GM18867 (cell line): ENCODE measurements around the gene S100A3.
"Not testable (repeated sequence)": the region's sequence is repeated elsewhere in the genome, so short reads cannot be mapped to it uniquely, and the experiment has no call there.

Experiments used
- ATAC-seq: cut with Tn5 transposase; IDR thresholded peaks from one replicate; pipeline ENCODE4 v1.9.1; 2021; ENCODE audit warnings: mild to moderate bottlenecking, moderate library complexity; ENCODE audit not compliant: unreplicated experiment

The S100A3 gene

GRCh38 chr1:153548722-153549688, at the start of gene S100A3:
S100A3 (minus strand) TSS chr1:153549258; CDS start chr1:153548485, 773 bp downstream.
- no peak for ATAC-seq

- peak; percentile 98 for ATAC-seq
Observed at GRCh38 chr1:153598309-153599172, 49.5 kb upstream of the S100A3 start.

GRCh38 chr1:153597206-153597605, 48.1 kb upstream of the S100A3 start:
- ATAC-seq: no peak

- no peak for ATAC-seq
Observed at GRCh38 chr1:153592748-153593147, 43.7 kb upstream of the S100A3 start.

- ATAC-seq: no peak
Observed at GRCh38 chr1:153588482-153588881, 39.4 kb upstream of the S100A3 start.

DNA sequence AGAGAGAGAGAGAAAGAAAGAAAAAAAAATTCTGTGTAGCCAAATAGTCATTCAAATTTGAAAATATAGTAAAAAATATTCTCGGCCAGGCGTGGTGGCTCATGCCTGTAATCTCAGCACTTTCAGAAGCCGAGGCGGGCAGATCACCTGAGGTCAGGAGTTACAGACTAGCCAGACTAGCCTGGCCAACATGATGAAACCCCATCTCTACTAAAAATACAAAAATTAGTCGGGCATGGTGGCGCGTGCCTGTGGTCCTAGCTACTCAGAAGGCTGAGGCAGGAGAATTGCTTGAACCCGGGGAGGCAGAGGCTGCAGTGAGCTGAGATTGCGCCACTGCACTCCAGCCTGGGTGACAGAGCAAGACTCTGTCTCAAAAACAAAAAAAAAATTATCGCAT, 39.0 kb upstream of the S100A3 start:
- ATAC-seq: not testable (repeated sequence)

- ATAC-seq: no peak
Observed at GRCh38 chr1:153587314-153587713, 38.3 kb upstream of the S100A3 start.

DNA sequence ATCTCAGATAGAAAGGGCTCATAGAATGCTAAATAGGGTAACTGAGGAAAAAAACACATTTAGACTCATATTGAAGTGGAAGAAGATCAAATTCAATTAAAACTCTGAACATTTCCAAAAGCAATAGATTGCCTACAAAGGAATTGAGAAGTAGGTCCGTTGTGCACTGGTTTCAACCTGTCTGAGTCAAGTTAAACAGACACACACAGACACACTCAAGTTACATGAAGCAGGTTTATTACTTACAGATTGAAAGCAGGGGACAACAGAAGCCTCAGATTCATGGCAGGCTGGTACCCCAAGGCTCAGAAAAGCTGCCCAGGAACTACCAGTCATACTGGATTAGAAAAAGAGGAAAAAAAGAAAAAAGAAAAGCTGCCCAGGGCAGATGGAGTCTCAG, 37.3 kb upstream of the S100A3 start:
- ATAC-seq: no peak

DNA sequence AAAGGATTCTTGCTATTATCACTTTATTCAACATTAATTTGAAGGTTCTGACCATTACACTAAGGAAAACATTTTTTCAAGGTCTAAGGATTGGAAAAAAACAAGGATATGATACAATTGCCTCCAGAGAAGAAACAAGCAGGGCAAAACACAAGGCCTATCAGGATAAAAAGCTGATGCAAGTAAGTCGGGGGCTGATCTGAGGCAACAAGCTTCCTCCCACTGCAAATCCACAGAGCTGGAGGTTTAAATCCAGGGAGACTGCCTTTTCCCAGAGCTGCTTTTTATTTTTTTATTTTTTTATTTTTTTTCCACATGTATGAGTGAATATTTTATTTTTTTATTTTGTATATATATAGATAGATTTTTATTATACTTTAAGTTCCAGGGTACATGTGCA, 35.9 kb upstream of the S100A3 start:
- no peak for ATAC-seq

- ATAC-seq: no peak
Observed at GRCh38 chr1:153583976-153584375, 34.9 kb upstream of the S100A3 start.

DNA sequence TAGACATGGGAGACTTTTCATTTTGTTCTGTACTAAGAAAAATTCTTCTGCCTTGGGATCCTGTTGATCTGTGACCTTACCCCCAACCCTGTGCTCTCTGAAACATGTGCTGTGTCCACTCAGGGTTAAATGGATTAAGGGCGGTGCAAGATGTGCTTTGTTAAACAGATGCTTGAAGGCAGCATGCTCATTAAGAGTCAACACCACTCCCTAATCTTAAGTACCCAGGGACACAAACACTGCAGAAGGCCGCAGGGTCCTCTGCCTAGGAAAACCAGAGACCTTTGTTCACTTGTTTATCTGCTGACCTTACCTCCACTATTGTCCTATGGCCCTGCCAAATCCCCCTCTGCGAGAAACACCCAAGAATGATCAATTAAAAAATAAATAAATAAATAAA, 34.5 kb upstream of the S100A3 start:
- not testable (repeated sequence) for ATAC-seq

DNA sequence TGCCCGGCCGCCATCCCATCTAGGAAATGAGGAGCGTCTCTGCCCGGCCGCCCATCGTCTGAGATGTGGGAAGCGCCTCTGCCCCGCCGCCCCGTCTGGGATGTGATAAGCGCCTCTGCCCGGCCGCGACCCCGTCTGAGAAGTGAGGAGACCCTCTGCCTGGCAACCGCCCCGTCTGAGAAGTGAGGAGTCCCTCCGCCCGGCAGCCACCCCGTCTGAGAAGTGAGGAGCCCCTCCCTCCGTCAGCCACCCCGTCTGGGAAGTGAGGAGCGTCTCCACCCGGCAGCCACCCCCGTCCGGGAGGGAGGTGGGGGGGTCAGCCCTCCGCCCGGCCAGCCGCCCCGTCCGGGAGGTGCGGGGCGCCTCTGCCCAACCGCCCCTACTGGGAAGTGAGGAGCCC, 33.8 kb upstream of the S100A3 start:
- not testable (repeated sequence) for ATAC-seq

DNA sequence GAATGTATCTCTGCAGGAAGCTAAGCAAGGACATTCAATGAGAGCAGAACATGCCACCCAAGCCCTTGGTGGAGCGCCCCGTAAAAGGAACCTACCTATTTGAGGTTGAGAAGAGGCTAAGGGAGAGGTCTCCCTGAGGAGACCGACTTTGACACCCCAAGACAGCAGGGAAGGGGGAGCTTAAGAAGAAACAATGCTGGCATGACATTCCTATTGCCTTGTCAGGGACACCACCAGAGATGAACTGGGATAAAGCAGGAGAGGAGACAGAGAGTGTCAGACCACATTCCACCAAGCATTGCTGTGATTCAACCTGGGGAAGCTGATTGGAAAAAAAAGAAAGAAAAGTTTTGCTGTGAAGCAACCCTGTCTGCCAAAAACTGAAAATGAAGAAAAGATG, 29.9 kb upstream of the S100A3 start:
- no peak for ATAC-seq

- no peak for ATAC-seq
Observed at GRCh38 chr1:153578490-153578889, 29.4 kb upstream of the S100A3 start.

DNA sequence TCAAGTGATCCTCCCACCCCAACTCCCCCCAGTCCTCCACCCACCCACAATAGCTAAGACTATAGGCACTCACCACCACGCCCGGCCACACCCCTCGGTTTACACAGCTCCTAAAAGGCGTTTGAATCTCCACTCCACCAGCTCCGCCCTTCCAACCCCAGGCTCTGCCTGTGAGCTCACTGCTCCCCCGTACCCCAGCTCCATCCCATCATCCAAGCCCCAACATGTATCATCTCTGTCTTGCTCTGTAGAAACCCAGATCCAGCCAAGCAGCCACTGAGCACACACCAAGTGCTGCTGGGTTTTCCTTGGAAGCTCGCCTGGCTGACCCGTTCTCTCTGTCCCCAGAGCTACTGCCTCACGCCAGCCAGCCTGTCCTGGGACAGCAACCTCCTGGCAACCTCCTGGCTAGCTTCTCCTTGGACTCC, 28.6 kb upstream of the S100A3 start:
- ATAC-seq: no peak

DNA sequence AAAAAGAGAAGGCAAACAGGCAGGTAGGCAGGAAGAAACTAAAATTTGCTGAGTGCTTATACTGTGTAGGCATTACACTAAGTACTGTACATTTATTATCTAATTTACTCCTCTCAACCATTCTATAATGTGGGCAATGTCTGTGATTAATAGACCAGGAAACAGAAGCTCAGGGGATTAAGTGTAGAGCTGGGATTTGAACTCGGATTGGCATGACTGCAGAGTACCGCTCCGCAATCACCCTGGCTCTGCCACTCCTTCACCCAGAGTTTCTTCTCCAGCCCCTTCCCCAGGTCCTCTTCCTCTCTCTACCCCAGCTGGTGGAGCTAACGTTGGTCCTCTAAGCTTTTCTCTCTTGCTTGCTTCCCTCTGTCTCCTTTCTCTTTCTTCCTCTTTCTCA, 28.1 kb upstream of the S100A3 start:
- no peak for ATAC-seq

- ATAC-seq: not testable (repeated sequence)
Observed at GRCh38 chr1:153575497-153575896, 26.4 kb upstream of the S100A3 start.

DNA sequence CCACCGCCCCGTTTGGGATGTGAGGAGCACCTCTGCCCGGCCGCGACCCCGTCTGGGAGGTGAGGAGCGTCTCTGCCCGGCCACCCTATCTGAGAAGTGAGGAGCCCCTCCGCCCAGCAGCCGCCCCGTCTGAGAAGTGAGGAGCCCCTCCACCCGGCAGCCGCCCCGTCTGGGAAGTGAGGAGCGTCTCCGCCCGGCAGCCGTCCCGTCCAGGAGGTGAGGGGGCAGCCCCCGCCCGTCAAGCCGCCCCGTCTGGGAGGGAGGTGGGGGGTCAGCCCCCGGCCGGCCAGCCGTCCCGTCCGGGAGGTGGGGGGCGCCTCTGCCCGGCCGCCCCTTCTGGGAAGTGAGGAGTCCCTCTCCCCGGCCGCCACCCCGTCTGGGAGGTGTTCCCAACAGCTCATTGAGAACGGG, 26.0 kb upstream of the S100A3 start:
- not testable (repeated sequence) for ATAC-seq

GRCh38 chr1:153573351-153573750, 24.3 kb upstream of the S100A3 start:
- ATAC-seq: no peak

DNA sequence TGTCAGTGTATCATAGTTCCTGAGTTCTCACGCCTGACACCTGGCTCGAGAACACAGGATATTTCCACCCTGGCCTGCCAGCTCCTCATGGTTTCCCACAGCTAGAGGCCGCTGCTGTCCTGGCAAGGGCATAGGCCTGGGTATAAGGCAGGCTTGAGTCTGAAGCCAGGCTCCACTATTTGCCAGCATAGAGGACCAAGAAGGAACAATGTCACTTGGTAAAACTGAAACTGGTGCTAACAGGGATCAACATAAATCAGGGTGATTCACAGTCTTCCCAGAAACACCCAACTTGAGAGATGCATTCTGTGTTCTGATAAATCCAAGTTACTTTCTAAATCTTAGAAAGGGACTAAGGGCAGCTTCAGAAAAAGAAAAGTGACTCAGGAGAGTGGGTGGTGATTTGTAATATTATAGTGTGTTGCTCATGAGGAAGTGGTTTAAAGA, 23.5 kb upstream of the S100A3 start:
- peak; percentile 79 for ATAC-seq

DNA sequence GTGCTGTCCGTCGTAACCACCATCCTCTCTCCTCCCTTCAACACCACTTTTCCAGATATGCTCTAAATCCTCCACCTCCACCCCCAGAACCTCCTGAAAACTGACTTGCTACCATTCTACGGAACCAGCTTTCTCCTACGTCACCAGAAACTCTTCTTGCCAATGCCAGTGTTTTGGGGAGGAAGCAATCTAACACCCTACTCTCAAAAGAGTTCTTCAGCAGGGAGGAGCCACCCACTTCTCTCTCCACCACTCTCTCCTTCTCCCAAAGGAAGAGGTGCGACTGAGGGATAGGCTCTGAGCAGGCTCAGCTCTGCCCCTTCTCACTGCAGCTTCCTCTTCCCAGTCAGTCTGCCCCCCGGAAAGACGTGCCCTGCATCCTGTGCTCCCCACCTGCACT, 22.6 kb upstream of the S100A3 start:
- ATAC-seq: no peak
